H1 (cell line): Measurements from ENCODE around the gene TCF19. TPM values are rescaled to one million over a fixed set of nuclear protein-coding genes. Genes with fewer than 3 reads are reported as not detected.

Source experiments
- BACH1 ChIP-seq: IDR thresholded peaks from 2 replicates; pipeline ENCODE4 v1.6.1; 2012; ENCODE audit warnings: low read length, improper control_type of control experiment
- TAF1 ChIP-seq: IDR thresholded peaks from 2 replicates; pipeline ENCODE4 v1.6.1; 2011; ENCODE audit warnings: mild to moderate bottlenecking, low read depth, low read length
- polyA plus RNA-seq, 7 experiments: library from polyadenylated mRNA; depleted of rRNA in 3 of 7; stranded (reverse) in 5 of 7; unstranded in 2 of 7; fragments of >200 nt in 5 of 7; fragments of 200-250 nt in 2 of 7; gene quantifications; 1 replicate in 5 of 7; 2 replicates in 1 of 7; 4 replicates in 1 of 7; pipeline versions ENCODE4 v1.2.1 to v1.2.3, GENCODE V29; 2011 to 2013; ENCODE audit warnings: missing spikeins in 2 of 7, mixed read lengths in 2 of 7
- total RNA-seq: library from RNA; stranded (reverse); fragmentation: NEBNext Ultra II Directional; extraction: Animal tissue kit (Norgen Biotek cat#: 25700); gene quantifications from 2 replicates; pipeline ENCODE4 v1.2.1, GENCODE V29; 2021
- TF ChIP-seq, protein P1 (sequence below): IDR thresholded peaks from 2 replicates; pipeline ENCODE4 v1.6.1; 2012; ENCODE audit warnings: inconsistent platforms

TCF19 gene
- total and polyA plus RNA-seq, 2 of the 8 experiments (the other 6 are each of a cell fraction or from before 2014, with no cell fraction given), result 7.2 to 11.0 TPM

DNA sequence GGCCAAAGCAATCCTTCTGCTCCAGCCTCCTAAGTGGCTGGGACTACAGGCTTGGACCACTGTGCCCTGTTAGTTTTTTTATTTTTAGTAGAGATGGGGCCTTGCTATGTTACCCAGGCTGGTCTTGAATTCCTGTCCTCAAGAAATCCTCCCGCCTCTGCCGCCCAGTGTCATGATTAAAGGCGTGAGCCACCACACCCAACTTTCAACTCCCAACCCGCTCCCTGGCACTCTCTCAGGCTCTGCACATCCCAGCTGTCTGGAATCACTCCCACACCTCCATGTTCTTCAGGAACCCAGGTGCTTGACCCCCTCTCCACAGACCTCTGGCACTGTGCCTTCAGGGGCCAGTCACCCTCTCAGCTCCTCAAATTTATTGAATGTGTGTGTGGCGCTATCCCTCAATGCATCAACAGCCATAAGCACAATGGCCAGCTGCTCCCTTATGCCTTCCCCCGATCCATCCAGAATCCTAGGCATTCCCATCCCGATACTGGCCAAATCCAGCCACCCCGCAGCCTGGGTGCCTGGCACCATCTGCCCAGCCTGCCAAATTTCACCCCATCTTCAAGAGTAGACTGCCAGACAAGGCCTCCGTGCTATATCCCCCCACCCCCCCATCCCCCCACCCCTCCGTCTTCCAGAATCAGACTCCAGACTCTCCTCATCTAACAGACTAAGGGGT is 12.7 kb downstream of the TCF19 start (continued):
- no peak for TF ChIP-seq BACH1
- TF ChIP-seq TAF1, result no peak
- TF ChIP-seq, protein P1, sequence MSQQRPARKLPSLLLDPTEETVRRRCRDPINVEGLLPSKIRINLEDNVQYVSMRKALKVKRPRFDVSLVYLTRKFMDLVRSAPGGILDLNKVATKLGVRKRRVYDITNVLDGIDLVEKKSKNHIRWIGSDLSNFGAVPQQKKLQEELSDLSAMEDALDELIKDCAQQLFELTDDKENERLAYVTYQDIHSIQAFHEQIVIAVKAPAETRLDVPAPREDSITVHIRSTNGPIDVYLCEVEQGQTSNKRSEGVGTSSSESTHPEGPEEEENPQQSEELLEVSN, result no peak
- TF ChIP-seq, all 59 proteins: peak for 0
